Small intestine (tissue), 7 donors: ENCODE results near the gene HOXC5. TPM values are rescaled to one million over a fixed set of nuclear protein-coding genes. Genes with fewer than 3 reads are reported as not detected.

Source experiments
- DNase-seq, 2 donors: peaks; one replicate each; pipeline versions ENCODE4 v3.0.0 to v3.0.0-alpha.2; 2013
- FAIRE-seq: peaks from 2 replicates; lab custom pipeline; 2012; peaks lifted over from hg19 to GRCh38; lab: Jason Lieb, UNC
- H3K27ac ChIP-seq, 3 donors: one replicate each; pipeline ENCODE4 v1.5.1; 2013; ENCODE audit warnings: low read length in 2 of 3, mild to moderate bottlenecking in 2 of 3, control low read depth in 1 of 3, inconsistent platforms in 1 of 3, low read depth in 1 of 3, moderate library complexity in 1 of 3
- H3K27me3 ChIP-seq, 3 donors: one replicate each; pipeline ENCODE4 v1.6.1; 2013; ENCODE audit warnings: low read length in 3 of 3, inconsistent platforms in 1 of 3; ENCODE audit not compliant: control insufficient read depth in 3 of 3, insufficient read depth in 3 of 3
- H3K36me3 ChIP-seq, 3 donors: one replicate each; pipeline ENCODE4 v1.6.1; 2013; ENCODE audit warnings: low read length in 3 of 3, inconsistent platforms in 1 of 3, low read depth in 1 of 3, mild to moderate bottlenecking in 1 of 3, moderate library complexity in 1 of 3; ENCODE audit not compliant: control insufficient read depth in 3 of 3, insufficient read depth in 2 of 3
- H3K4me1 ChIP-seq, 3 donors: one replicate each; pipeline ENCODE4 v1.6.1; 2013; ENCODE audit warnings: low read length in 2 of 3, inconsistent platforms in 1 of 3, low read depth in 1 of 3, mild to moderate bottlenecking in 1 of 3, moderate library complexity in 1 of 3; ENCODE audit not compliant: control insufficient read depth in 3 of 3, insufficient read depth in 2 of 3
- H3K4me3 ChIP-seq, 3 donors: one replicate each; pipeline ENCODE4 v1.5.1; 2013; ENCODE audit warnings: low read length in 3 of 3, control low read depth in 1 of 3, inconsistent platforms in 1 of 3, low read depth in 1 of 3, mild to moderate bottlenecking in 1 of 3, moderate library complexity in 1 of 3
- H3K9me3 ChIP-seq, 2 donors: one replicate each; pipeline ENCODE4 v1.6.1; 2013; ENCODE audit warnings: low read depth in 1 of 2, low read length in 1 of 2; ENCODE audit not compliant: control insufficient read depth in 2 of 2, insufficient read depth in 1 of 2
- WGBS, 3 donors: extraction: QIAGEN DNeasy Blood & Tissue Kit; methylation state at CpG; one replicate each; pipeline ENCODE4 v1.1.7; 2013; 5-methylcytosine and 5-hydroxymethylcytosine counted together
- polyA plus RNA-seq, 4 donors: library from polyadenylated mRNA; stranded (reverse) in 3 of 4; unstranded in 1 of 4; fragments of 200-250 nt in 3 of 4; fragments of 120-200 nt in 1 of 4; gene quantifications; one replicate each; pipeline versions ENCODE4 v1.2.1 to v1.2.3, GENCODE V29; 2013
- donor health status: healthy with polysubstance abuse.
- donor health status: control.
- donor health status: control.
- donor health status: Bipolar disorder and iron deficiency.
- donor health status: healthy.

HOXC5 gene
- polyA plus RNA-seq, 4 donors, result 0.63 to 0.65 TPM; not detected in 2

DNA sequence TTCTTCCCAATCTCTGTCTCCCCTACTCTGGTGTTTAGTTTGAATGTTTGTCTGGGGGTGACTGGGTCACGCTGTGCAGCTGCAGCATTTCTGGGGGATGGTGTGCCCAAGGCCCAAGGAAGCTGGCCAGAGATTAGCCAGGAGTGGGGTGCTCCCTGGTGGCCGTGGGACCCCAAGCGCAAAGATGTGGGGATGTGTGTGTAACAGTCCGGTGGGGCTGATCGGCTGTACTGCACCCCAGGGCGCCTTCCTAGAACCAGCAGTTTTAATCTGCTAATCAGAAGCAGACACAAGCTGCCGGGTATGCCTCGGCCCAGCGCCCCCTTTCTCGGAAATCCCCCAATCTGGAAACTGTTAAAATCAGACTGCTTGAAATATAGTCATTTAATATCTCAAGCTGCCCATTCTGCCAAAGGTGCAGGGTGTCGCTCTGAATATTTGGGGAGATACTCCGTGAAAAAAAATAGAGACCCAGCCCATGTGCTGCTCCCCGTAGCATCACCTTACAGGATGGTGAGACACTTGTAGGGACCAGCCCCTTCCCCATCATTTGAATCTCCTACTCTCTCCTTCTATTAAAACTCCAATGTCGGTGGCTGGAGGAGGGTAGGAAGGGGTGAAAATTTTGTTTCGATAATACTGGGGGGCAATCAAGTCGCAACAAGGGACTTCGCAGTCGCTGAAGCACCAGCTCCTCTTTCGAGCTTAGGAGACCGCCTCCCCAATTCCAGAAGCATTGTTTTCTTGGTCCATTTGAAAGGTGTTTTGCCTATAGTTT, 28.6 kb upstream of the HOXC5 start:
- H3K4me3 ChIP-seq, result no peak overlapping the region
- peaks cover 0 to 26% (median 0%) of the 10 kb centered on the region in 3 donors for H3K4me1 ChIP-seq
- H3K9me3 ChIP-seq, result peaks cover 0 to 2% of the 10 kb centered on the region in 2 donors
- WGBS, 3 donors, result 19 to 23% (median 23%) methylated on average over 20 of the region's 20 CpGs
- H3K27me3 ChIP-seq, result peaks cover 0 to 99% (median 78%) of the 10 kb centered on the region in 3 donors
- H3K36me3 ChIP-seq, result no peaks in the 10 kb centered on the region
- no peak for DNase-seq
- no peak for FAIRE-seq
- H3K27ac ChIP-seq, result no peak overlapping the region

DNA sequence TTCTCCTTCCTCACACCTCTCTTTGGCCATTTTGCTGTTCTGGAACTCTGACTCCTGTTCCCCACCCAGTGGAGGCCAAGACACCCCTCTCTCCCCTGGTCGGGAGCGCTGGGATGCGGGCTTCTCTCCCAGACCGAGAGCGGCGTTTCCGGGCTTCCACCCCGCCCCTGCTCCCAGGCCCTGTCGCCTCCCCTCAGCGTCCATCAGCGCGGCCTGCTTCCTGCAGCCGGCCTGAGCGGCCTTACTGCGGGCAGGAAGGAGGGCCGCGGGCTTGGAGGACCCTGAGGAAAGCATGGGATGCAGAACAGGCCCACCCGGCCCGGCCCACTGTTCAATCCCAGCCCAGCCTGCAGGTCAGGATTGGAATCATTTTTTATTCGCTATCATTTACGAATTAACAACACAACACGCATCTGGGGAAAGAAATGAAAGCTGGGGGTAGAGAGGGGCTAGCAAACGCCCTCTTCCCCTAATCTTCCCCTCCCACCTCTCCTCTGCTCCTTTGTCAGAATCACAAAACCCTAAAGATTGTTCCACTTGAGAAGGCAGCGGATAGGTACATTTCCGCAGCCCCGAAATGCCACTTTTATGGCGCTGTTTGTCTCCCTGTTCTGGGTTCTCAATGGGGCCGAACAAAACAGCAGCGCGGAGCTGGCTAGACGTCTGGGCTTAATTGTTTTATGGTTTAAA, 27.9 kb upstream of the HOXC5 start:
- H3K27me3 ChIP-seq, result peaks cover 6 to 99% (median 80%) of the 10 kb centered on the region in 3 donors
- no peak overlapping the region for H3K27ac ChIP-seq
- H3K36me3 ChIP-seq, result no peaks in the 10 kb centered on the region
- peaks cover 0 to 2% of the 10 kb centered on the region in 2 donors for H3K9me3 ChIP-seq
- FAIRE-seq, result no peak
- H3K4me1 ChIP-seq, result peaks cover 0 to 26% (median 0%) of the 10 kb centered on the region in 3 donors
- no peak for DNase-seq
- 6 to 17% (median 9%) methylated on average over 31 of the region's 31 CpGs for WGBS, 3 donors
- H3K4me3 ChIP-seq, result no peak overlapping the region

DNA sequence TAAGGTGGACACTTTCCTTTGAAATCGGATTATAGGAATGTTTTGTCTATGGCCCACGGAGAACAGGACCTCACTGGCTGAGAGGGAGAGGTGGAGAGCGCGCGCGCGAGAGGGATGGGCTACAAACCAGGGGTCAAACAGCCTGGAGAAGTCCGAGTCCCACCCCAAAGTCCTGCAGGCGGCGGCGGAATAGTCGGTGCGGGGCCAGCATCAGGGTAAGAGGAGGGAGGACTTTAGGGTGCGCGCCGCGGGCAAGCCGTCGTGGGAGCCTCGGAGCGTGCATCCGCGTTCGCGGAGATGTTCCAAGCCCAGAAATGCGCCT, 27.4 kb upstream of the HOXC5 start:
- Histone ChIP-seq H3K9me3 (peaks cover 0 to 2% of the 10 kb centered on the region in 2 donors), H3K27ac (no peak overlapping the region), H3K4me3 (no peak overlapping the region), H3K36me3 (no peaks in the 10 kb centered on the region), H3K27me3 (peaks cover 6 to 99% (median 80%) of the 10 kb centered on the region in 3 donors), H3K4me1 (peaks cover 0 to 22% (median 0%) of the 10 kb centered on the region in 3 donors)
- DNase-seq (no peak), FAIRE-seq (no peak)
- 3 to 8% (median 5%) methylated on average over 26 of the region's 26 CpGs for WGBS, 3 donors

DNA sequence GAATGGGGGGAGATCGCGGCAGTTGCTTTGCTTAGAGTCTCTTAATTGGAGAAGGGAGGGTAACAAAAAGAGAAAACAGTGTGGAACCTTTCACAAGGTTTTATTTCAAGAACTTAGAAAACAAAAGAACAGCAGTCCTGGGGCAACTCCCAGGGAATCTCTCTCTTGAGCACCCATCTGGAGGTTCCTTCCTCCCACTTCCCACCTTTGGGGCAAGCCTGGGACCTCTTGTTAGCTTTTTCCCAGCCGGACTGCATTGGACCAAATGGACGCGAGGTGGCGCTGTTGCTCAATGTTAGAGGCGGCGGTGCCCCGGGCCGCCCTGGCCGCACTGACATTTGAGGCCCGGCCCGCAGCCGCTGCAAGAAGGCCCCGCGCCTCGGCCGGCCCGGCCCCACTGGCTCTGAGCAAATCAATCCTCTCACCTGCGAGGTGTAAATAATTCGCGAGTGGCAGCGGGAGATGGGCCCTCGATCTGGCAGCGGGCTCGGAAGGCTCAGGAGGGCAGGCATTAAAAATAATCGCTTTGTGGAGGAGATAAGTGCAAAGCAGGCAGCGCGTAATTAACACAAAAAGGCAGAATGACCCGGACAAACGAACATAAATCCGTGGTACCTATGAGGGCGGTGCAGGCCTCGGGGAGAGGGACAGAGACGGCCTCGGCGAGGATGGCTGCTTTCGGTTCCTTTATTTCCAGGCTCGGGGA, 26.8 kb upstream of the HOXC5 start:
- DNase-seq (peak; percentile 76 to 91), FAIRE-seq (no peak)
- no peak overlapping the region for H3K27ac ChIP-seq
- H3K9me3 ChIP-seq, result peaks cover 0 to 2% of the 10 kb centered on the region in 2 donors
- H3K4me1 ChIP-seq, result peaks cover 0 to 24% (median 0%) of the 10 kb centered on the region in 3 donors
- peaks cover 6 to 99% (median 79%) of the 10 kb centered on the region in 3 donors for H3K27me3 ChIP-seq
- no peaks in the 10 kb centered on the region for H3K36me3 ChIP-seq
- 0 to 9% (median 3%) methylated on average over 39 of the region's 39 CpGs for WGBS, 3 donors
- H3K4me3 ChIP-seq, result peak overlapping the region in 2 of 3 donors; percentile 37 to 43

- peak in 1 of 2 donors; percentile 72 for DNase-seq
- Histone ChIP-seq H3K27ac (no peak overlapping the region), H3K27me3 (peaks cover 6 to 99% (median 77%) of the 10 kb centered on the region in 3 donors), H3K9me3 (peaks cover 0 to 2% of the 10 kb centered on the region in 2 donors), H3K36me3 (no peaks in the 10 kb centered on the region), H3K4me1 (peaks cover 0 to 25% (median 0%) of the 10 kb centered on the region in 3 donors), H3K4me3 (peak overlapping the region in 2 of 3 donors; percentile 37 to 43)
- FAIRE-seq, result no peak
- 4 to 32% (median 22%) methylated on average over 22 of the region's 22 CpGs for WGBS, 3 donors
These were observed 26.2 kb upstream of the HOXC5 start for GRCh38 chr12:54006559-54007220.

GRCh38 chr12:54007538-54008259, 25.2 kb upstream of the HOXC5 start:
- FAIRE-seq (no peak), DNase-seq (no peak)
- 53 to 66% (median 55%) methylated on average over 2 of the region's 2 CpGs for WGBS, 3 donors

DNA sequence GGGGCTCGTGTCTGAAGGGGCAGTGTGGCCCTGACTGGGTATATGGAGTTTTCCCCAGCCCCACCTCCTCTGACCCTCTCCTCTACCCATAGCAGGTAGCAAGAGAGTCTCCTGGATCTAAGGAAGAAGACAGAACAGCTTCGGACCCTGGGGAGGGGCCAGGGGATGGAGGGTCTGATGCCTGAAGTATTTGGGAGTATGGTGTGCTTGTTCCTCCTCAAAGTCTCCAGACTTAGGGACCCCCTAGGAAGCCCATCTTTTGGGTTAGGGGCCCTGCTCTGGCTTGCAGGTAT, 24.6 kb upstream of the HOXC5 start:
- H3K9me3 ChIP-seq, result peaks cover 0 to 2% of the 10 kb centered on the region in 2 donors
- no peak for DNase-seq
- no peaks in the 10 kb centered on the region for H3K36me3 ChIP-seq
- H3K4me1 ChIP-seq, result peaks cover 0 to 25% (median 0%) of the 10 kb centered on the region in 3 donors
- no peak overlapping the region for H3K4me3 ChIP-seq
- no peak overlapping the region for H3K27ac ChIP-seq
- WGBS, 3 donors, result 32 to 45% (median 32%) methylated on average over 2 of the region's 2 CpGs
- H3K27me3 ChIP-seq, result peaks cover 6 to 96% (median 73%) of the 10 kb centered on the region in 3 donors
- no peak for FAIRE-seq

More at GRCh38 chr12:54007538-54008259, 25.2 kb upstream of the HOXC5 start:
- Histone ChIP-seq H3K4me3 (no peak overlapping the region), H3K27ac (no peak overlapping the region), H3K36me3 (no peaks in the 10 kb centered on the region), H3K4me1 (peaks cover 0 to 25% (median 0%) of the 10 kb centered on the region in 3 donors), H3K9me3 (peaks cover 0 to 2% of the 10 kb centered on the region in 2 donors), H3K27me3 (peaks cover 6 to 96% (median 72%) of the 10 kb centered on the region in 3 donors)
